HEK293 (cell line): ENCODE measurements around the gene ZNF221.

ENCODE experiments used
- CTCF ChIA-PET: fragments of 350-600 bp; formaldehyde crosslinking; extraction: SDS; loops from one replicate; lab custom pipeline; 2021; ENCODE audit warnings: antibody characterized with exemption; lab: Yijun Ruan, JAX
- POLR2A ChIA-PET: fragments of 300-600 bp; formaldehyde crosslinking; extraction: SDS; loops from one replicate; lab custom pipeline; 2020; ENCODE audit warnings: antibody characterized with exemption, inconsistent platforms; lab: Yijun Ruan, JAX
- H3K27ac ChIP-seq: fragments of 200-500 bp; sonication (Bioruptor generic); 2 replicates; pipeline ENCODE4 v1.5.1; 2014; ENCODE audit warnings: low read depth, low read length, control low read depth, inconsistent platforms; ENCODE audit errors: extremely low read depth
- H3K36me3 ChIP-seq, 2 experiments: fragments of 200-500 bp in 1 of 2; sonication (Bioruptor generic) in 1 of 2; 1 replicate in 1 of 2; 2 replicates in 1 of 2; pipeline ENCODE4 v1.5.1; 2014 to 2017; ENCODE audit warnings: inconsistent platforms in 2 of 2, low read length in 2 of 2; ENCODE audit not compliant: control insufficient read depth in 2 of 2, insufficient read depth in 1 of 2
- H3K4me1 ChIP-seq: fragments of 200-500 bp; sonication (Bioruptor generic); 2 replicates; pipeline ENCODE4 v1.5.1; 2014; ENCODE audit warnings: mild to moderate bottlenecking, low read length, inconsistent platforms; ENCODE audit not compliant: control insufficient read depth, insufficient read depth
- H3K4me3 ChIP-seq: 2 replicates; pipeline ENCODE4 v1.5.1; 2011; ENCODE audit warnings: low read depth, mild to moderate bottlenecking, control low read depth, low read length, moderate library complexity
- H3K9me3 ChIP-seq: fragments of 200-500 bp; sonication (Bioruptor generic); 2 replicates; pipeline ENCODE4 v1.5.1; 2014; ENCODE audit warnings: low read depth, low read length, inconsistent platforms; ENCODE audit not compliant: control insufficient read depth, insufficient read depth
- KLF8 ChIP-seq: fragments of 450-650 bp; formaldehyde crosslinking; IDR thresholded peaks from 2 replicates; pipeline ENCODE4 v1.5.1; 2016; ENCODE audit warnings: missing biosample characterization, missing genetic modification characterization
- MYNN ChIP-seq: fragments of 450-650 bp; formaldehyde crosslinking; IDR thresholded peaks from 2 replicates; pipeline ENCODE4 v1.5.1; 2016; ENCODE audit warnings: missing biosample characterization, missing genetic modification characterization, borderline replicate concordance
- RBAK ChIP-seq: fragments of 450-650 bp; formaldehyde crosslinking; IDR thresholded peaks from 2 replicates; pipeline ENCODE4 v1.5.1; 2016; ENCODE audit warnings: missing biosample characterization, missing genetic modification characterization
- SCRT1 ChIP-seq: fragments of 450-650 bp; formaldehyde crosslinking; IDR thresholded peaks from 2 replicates; pipeline ENCODE4 v1.5.1; 2016; ENCODE audit warnings: missing biosample characterization, missing genetic modification characterization, borderline replicate concordance
- SCRT2 ChIP-seq: fragments of 450-650 bp; formaldehyde crosslinking; IDR thresholded peaks from 2 replicates; pipeline ENCODE4 v1.5.1; 2016; ENCODE audit warnings: missing biosample characterization, missing genetic modification characterization
- SETDB1 ChIP-seq: IDR thresholded peaks from one replicate; pipeline ENCODE4 v1.6.1; 2017; ENCODE audit warnings: mild to moderate bottlenecking, low read length, moderate library complexity, mixed read lengths; ENCODE audit not compliant: insufficient read length
- ZBTB1 ChIP-seq: fragments of 450-650 bp; formaldehyde crosslinking; IDR thresholded peaks from 2 replicates; pipeline ENCODE4 v1.5.1; 2016; ENCODE audit warnings: missing biosample characterization, missing genetic modification characterization
- ZFP37 ChIP-seq: fragments of 450-650 bp; formaldehyde crosslinking; IDR thresholded peaks from 2 replicates; pipeline ENCODE4 v1.5.1; 2016; ENCODE audit warnings: missing biosample characterization, missing genetic modification characterization
- ZNF211 ChIP-seq: fragments of 450-650 bp; formaldehyde crosslinking; IDR thresholded peaks from 2 replicates; pipeline ENCODE4 v1.5.1; 2016; ENCODE audit warnings: low read depth, missing biosample characterization, missing genetic modification characterization
- ZNF274 ChIP-seq, 2 experiments: fragments of 200-500 bp in 1 of 2; fragments of 450-650 bp in 1 of 2; sonication (Bioruptor generic) in 1 of 2; formaldehyde crosslinking in 1 of 2; IDR thresholded peaks; 2 replicates each; pipeline versions ENCODE4 v1.5.1 to v1.6.1; 2014 to 2016; ENCODE audit warnings: borderline replicate concordance in 1 of 2, inconsistent platforms in 1 of 2, low read length in 1 of 2, missing biosample characterization in 1 of 2, missing genetic modification characterization in 1 of 2
- ZNF311 ChIP-seq: fragments of 450-650 bp; formaldehyde crosslinking; IDR thresholded peaks from 2 replicates; pipeline ENCODE4 v1.5.1; 2017; ENCODE audit warnings: missing biosample characterization, missing genetic modification characterization, borderline replicate concordance
- ZNF341 ChIP-seq: fragments of 450-650 bp; formaldehyde crosslinking; IDR thresholded peaks from 2 replicates; pipeline ENCODE4; 2016; ENCODE audit warnings: low read depth, missing biosample characterization, missing genetic modification characterization
- ZNF529 ChIP-seq: fragments of 450-650 bp; formaldehyde crosslinking; IDR thresholded peaks from 2 replicates; pipeline ENCODE4 v1.5.1; 2017; ENCODE audit warnings: missing genetic modification characterization, missing biosample characterization; ENCODE audit not compliant: insufficient replicate concordance
- ZNF558 ChIP-seq: fragments of 450-650 bp; formaldehyde crosslinking; IDR thresholded peaks from 2 replicates; pipeline ENCODE4 v1.5.1; 2016; ENCODE audit warnings: missing biosample characterization, missing genetic modification characterization
- ZNF707 ChIP-seq: fragments of 450-650 bp; formaldehyde crosslinking; IDR thresholded peaks from 2 replicates; pipeline ENCODE4 v1.5.1; 2016; ENCODE audit warnings: missing biosample characterization, missing genetic modification characterization
- ZNF830 ChIP-seq: fragments of 450-650 bp; IDR thresholded peaks from 2 replicates; pipeline ENCODE4 v1.5.0; 2018; ENCODE audit warnings: missing biosample characterization, missing genetic modification characterization, low read depth, mild to moderate bottlenecking, moderate library complexity
- ZSCAN30 ChIP-seq: fragments of 450-650 bp; IDR thresholded peaks from 2 replicates; pipeline ENCODE4 v1.5.1; 2018; ENCODE audit warnings: missing biosample characterization, mild to moderate bottlenecking, missing genetic modification characterization, moderate library complexity
- TF ChIP-seq, protein P1 (sequence below): fragments of 450-650 bp; formaldehyde crosslinking; IDR thresholded peaks from 2 replicates; pipeline ENCODE4 v1.5.1; 2016; ENCODE audit warnings: missing biosample characterization, missing genetic modification characterization
- TF ChIP-seq, protein P2 (sequence below): fragments of 450-650 bp; formaldehyde crosslinking; conservative IDR thresholded peaks from 2 replicates; pipeline ENCODE4 v1.5.1; 2016; ENCODE audit warnings: low read depth, missing biosample characterization, missing genetic modification characterization
- TF ChIP-seq, protein P3 (sequence below): fragments of 450-650 bp; formaldehyde crosslinking; IDR thresholded peaks from 2 replicates; pipeline ENCODE4 v1.5.1; 2016; ENCODE audit warnings: missing biosample characterization, missing genetic modification characterization
- TF ChIP-seq, protein P4 (sequence below): fragments of 450-650 bp; formaldehyde crosslinking; IDR thresholded peaks from 2 replicates; pipeline ENCODE4 v1.5.1; 2016; ENCODE audit warnings: missing biosample characterization, missing genetic modification characterization

ZNF221 gene

DNA sequence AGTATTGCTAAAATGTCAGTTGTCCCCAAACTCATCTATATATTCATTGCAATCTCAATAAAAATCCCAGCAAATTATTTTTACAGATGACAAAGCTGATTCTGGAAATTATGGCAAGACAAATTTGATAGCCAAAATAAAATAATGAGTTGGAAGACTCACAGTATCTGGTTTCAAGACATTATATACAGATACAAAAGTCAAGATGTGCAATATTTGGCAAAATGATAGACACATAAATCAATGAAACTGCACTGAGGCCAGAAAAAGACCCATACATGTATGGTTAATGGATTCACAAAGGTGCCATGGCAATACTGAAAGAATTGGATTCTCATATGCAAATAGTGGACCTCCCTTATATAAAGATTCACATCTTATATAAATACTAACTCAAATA is 40.1 kb upstream of the ZNF221 start:
- ChIA-PET CTCF (interaction anchor here (0.6 kb wide), 1 partner anchor 46 kb away, joined by 5 read pairs; no protein-coding TSS in a partner anchor), POLR2A (no interaction called here)
- Histone ChIP-seq H3K4me3 (no peak overlapping the region), H3K4me1 (no peaks in the 10 kb centered on the region), H3K9me3 (peaks cover 79% of the 10 kb centered on the region), H3K27ac (no peak overlapping the region), H3K36me3 (peaks cover 30 to 68% of the 10 kb centered on the region in 2 experiments)
- TF ChIP-seq ZSCAN30 (no peak), ZNF558 (tag by site-specific recombination) (peak; percentile 98), ZNF341 (tag by site-specific recombination) (no peak), ZNF707 (tag by site-specific recombination) (no peak), SCRT1 (tag by site-specific recombination) (no peak)

DNA sequence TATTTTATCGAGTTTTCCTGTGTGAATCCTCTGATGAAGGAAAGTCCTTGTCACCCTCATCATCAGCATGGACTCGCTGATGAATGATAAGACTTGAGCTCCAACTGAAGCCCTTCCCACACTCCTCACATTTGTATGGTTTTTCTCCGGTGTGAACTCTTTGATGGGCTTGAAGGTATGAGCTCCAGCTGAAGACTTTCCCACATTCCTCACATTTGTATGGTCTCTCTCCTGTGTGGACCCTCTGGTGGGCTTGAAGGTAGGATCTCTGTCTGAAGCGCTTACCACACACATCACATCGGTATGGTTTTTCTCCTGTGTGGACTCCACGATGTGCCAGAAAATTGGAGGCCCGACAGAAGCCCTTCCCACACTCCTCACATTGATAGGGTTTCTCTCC is 37.6 kb upstream of the ZNF221 start:
- Histone ChIP-seq H3K4me3 (no peak overlapping the region), H3K27ac (no peak overlapping the region), H3K9me3 (peaks cover 72% of the 10 kb centered on the region), H3K4me1 (no peaks in the 10 kb centered on the region), H3K36me3 (peaks cover 55 to 81% of the 10 kb centered on the region in 2 experiments)
- CTCF ChIA-PET = interaction anchor here (0.6 kb wide), 2 partner anchors 188 to 244 kb away, joined by 3 read pairs; partner anchors contain the start of gene PLAUR
- POLR2A ChIA-PET = interaction anchor here (2.0 to 3.2 kb wide), 2 partner anchors 12 to 22 kb away, joined by 6 to 10 read pairs; partner anchors contain the start of gene ZNF45
- TF ChIP-seq ZNF211 = no peak
- peak; percentile 90 for TF ChIP-seq SETDB1
- TF ChIP-seq, protein P1, sequence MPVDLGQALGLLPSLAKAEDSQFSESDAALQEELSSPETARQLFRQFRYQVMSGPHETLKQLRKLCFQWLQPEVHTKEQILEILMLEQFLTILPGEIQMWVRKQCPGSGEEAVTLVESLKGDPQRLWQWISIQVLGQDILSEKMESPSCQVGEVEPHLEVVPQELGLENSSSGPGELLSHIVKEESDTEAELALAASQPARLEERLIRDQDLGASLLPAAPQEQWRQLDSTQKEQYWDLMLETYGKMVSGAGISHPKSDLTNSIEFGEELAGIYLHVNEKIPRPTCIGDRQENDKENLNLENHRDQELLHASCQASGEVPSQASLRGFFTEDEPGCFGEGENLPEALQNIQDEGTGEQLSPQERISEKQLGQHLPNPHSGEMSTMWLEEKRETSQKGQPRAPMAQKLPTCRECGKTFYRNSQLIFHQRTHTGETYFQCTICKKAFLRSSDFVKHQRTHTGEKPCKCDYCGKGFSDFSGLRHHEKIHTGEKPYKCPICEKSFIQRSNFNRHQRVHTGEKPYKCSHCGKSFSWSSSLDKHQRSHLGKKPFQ (tag by site-specific recombination) = peak; percentile 79; the same call in 1 of the 2 replicates
- TF ChIP-seq ZSCAN30 = no peak
- no peak for TF ChIP-seq ZBTB1 (tag by site-specific recombination)
- TF ChIP-seq, protein P2, sequence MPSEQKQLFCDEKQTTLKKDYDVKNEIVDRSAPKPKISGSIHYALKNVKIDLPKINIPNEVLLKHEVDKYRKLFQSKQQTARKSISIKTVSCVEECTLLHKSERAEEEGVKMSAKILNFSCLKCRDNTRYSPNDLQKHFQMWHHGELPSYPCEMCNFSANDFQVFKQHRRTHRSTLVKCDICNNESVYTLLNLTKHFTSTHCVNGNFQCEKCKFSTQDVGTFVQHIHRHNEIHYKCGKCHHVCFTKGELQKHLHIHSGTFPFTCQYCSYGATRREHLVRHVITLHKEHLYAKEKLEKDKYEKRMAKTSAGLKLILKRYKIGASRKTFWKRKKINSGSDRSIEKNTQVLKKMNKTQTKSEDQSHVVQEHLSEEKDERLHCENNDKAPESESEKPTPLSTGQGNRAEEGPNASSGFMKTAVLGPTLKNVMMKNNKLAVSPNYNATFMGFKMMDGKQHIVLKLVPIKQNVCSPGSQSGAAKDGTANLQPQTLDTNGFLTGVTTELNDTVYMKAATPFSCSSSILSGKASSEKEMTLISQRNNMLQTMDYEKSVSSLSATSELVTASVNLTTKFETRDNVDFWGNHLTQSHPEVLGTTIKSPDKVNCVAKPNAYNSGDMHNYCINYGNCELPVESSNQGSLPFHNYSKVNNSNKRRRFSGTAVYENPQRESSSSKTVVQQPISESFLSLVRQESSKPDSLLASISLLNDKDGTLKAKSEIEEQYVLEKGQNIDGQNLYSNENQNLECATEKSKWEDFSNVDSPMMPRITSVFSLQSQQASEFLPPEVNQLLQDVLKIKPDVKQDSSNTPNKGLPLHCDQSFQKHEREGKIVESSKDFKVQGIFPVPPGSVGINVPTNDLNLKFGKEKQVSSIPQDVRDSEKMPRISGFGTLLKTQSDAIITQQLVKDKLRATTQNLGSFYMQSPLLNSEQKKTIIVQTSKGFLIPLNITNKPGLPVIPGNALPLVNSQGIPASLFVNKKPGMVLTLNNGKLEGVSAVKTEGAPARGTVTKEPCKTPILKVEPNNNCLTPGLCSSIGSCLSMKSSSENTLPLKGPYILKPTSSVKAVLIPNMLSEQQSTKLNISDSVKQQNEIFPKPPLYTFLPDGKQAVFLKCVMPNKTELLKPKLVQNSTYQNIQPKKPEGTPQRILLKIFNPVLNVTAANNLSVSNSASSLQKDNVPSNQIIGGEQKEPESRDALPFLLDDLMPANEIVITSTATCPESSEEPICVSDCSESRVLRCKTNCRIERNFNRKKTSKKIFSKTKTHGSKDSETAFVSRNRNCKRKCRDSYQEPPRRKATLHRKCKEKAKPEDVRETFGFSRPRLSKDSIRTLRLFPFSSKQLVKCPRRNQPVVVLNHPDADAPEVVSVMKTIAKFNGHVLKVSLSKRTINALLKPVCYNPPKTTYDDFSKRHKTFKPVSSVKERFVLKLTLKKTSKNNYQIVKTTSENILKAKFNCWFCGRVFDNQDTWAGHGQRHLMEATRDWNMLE (tag by site-specific recombination) = 0 out of 2 replicates have a peak, but pooled peaks have one; percentile 28
- TF ChIP-seq RBAK (tag by site-specific recombination) = no peak
- TF ChIP-seq, protein P3, sequence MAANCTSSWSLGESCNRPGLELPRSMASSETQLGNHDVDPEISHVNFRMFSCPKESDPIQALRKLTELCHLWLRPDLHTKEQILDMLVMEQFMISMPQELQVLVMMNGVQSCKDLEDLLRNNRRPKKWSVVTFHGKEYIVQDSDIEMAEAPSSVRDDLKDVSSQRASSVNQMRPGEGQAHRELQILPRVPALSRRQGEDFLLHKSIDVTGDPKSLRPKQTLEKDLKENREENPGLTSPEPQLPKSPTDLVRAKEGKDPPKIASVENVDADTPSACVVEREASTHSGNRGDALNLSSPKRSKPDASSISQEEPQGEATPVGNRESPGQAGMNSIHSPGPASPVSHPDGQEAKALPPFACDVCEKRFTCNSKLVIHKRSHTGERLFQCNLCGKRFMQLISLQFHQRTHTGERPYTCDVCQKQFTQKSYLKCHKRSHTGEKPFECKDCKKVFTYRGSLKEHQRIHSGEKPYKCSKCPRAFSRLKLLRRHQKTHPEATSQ (tag by site-specific recombination) = peak; percentile 28; the same call in 1 of the 2 replicates
- TF ChIP-seq SCRT2 (tag by site-specific recombination) = no peak
- TF ChIP-seq ZFP37 = no peak
- TF ChIP-seq ZNF830 (tag by site-specific recombination) = no peak
- TF ChIP-seq MYNN (tag by site-specific recombination) = no peak
- TF ChIP-seq, protein P4, sequence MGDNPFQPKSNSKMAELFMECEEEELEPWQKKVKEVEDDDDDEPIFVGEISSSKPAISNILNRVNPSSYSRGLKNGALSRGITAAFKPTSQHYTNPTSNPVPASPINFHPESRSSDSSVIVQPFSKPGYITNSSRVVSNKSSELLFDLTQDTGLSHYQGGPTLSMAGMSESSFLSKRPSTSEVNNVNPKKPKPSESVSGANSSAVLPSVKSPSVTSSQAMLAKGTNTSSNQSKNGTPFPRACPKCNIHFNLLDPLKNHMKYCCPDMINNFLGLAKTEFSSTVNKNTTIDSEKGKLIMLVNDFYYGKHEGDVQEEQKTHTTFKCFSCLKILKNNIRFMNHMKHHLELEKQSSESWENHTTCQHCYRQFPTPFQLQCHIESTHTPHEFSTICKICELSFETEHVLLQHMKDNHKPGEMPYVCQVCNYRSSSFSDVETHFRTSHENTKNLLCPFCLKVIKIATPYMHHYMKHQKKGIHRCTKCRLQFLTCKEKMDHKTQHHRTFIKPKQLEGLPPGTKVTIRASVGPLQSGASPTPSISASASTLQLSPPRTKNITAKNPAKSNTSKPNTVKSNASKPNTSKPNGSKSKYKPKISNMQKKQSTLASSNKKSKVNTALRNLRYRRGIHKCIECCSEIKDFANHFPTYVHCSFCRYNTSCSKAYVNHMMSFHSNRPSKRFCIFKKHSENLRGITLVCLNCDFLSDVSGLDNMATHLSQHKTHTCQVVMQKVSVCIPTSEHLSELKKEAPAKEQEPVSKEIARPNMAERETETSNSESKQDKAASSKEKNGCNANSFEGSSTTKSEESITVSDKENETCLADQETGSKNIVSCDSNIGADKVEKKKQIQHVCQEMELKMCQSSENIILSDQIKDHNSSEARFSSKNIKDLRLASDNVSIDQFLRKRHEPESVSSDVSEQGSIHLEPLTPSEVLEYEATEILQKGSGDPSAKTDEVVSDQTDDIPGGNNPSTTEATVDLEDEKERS (tag by site-specific recombination) = no peak; the same call in 1 of the 2 replicates
- TF ChIP-seq KLF8 (tag by site-specific recombination) = no peak
- TF ChIP-seq ZNF311 (tag by site-specific recombination) = 0 out of 2 replicates have a peak, but pooled peaks have one; percentile 15
- no peak for TF ChIP-seq ZNF274 (IDR thresholded peaks at IDR 0.05; ENCODE audit: low read length)
- no peak; the same call in 1 of the 2 replicates for TF ChIP-seq ZNF274 (tag by site-specific recombination; IDR thresholded peaks at IDR 0.05; ENCODE audit: borderline replicate concordance)
- peak; percentile 21 for TF ChIP-seq ZNF529 (tag by site-specific recombination)
